Pons (tissue), 1 donor: Measurements from ENCODE around the gene IMPA2.
"Not testable (repeated sequence)": the region's sequence is repeated elsewhere in the genome, so short reads cannot be mapped to it uniquely, and the experiment has no call there.

Experiments
- DNase-seq: peaks from one replicate; pipeline ENCODE4 v3.0.0-alpha.2; 2016; ENCODE audit warnings: low spot score

IMPA2 gene

GRCh38 chr18:11981192-11981542 is at the start of gene IMPA2:
TSS of gene IMPA2 (plus strand) at chr18:11981507. CDS start at chr18:11981670, 163 bp downstream.
- DNase-seq = no peak

GRCh38 chr18:11932393-11932792 is 48.9 kb upstream of the IMPA2 start:
- DNase-seq = no peak

- DNase-seq = peak; percentile 64
Observed at GRCh38 chr18:11937874-11938478, 43.3 kb upstream of the IMPA2 start.

GRCh38 chr18:11940956-11941355 is 40.4 kb upstream of the IMPA2 start:
- no peak for DNase-seq

GRCh38 chr18:11943551-11943950 is 37.8 kb upstream of the IMPA2 start:
- DNase-seq = no peak

- DNase-seq = no peak
Observed at GRCh38 chr18:11944252-11944651, 37.1 kb upstream of the IMPA2 start.

GRCh38 chr18:11944786-11945185 is 36.5 kb upstream of the IMPA2 start:
- DNase-seq = no peak

GRCh38 chr18:11945834-11946659 is 35.3 kb upstream of the IMPA2 start:
- DNase-seq = not testable (repeated sequence)

GRCh38 chr18:11946756-11947155 is 34.6 kb upstream of the IMPA2 start:
- DNase-seq = no peak

- peak; percentile 73 for DNase-seq
Observed at GRCh38 chr18:11947214-11948191, 33.8 kb upstream of the IMPA2 start.

GRCh38 chr18:11948852-11949523 is 32.3 kb upstream of the IMPA2 start:
- DNase-seq = no peak

- no peak for DNase-seq
Observed at GRCh38 chr18:11950824-11951223, 30.5 kb upstream of the IMPA2 start.

GRCh38 chr18:11951390-11951851 is 29.9 kb upstream of the IMPA2 start:
- DNase-seq = no peak

- no peak for DNase-seq
Observed at GRCh38 chr18:11953113-11953512, 28.2 kb upstream of the IMPA2 start.

GRCh38 chr18:11955239-11956029 is 25.9 kb upstream of the IMPA2 start:
- peak; percentile 31 for DNase-seq

GRCh38 chr18:11956371-11957308 is 24.7 kb upstream of the IMPA2 start:
- DNase-seq = no peak

GRCh38 chr18:11957636-11958035 is 23.7 kb upstream of the IMPA2 start:
- no peak for DNase-seq

GRCh38 chr18:11959651-11960050 is 21.7 kb upstream of the IMPA2 start:
- not testable (repeated sequence) for DNase-seq

GRCh38 chr18:11960743-11961380 is 20.4 kb upstream of the IMPA2 start:
- no peak for DNase-seq
